Left lung (tissue), 10 donors: ENCODE data around the gene MAST2. TPM values are rescaled to one million over a fixed set of nuclear protein-coding genes. Genes with fewer than 3 reads are reported as not detected.

Experiments used
- ATAC-seq: fragments of 200-7000 bp; cut with Tn5 transposase; one replicate; pipeline ENCODE4 v1.9.1; 2020; ENCODE audit warnings: moderate library complexity
- DNase-seq, 4 donors: peaks; one replicate each; pipeline ENCODE4 v3.0.0-alpha.2; 2013 to 2020
- H3K27ac ChIP-seq, 2 donors: fragments of 200-600 bp; sonication (generic) in 1 of 2; one replicate each; pipeline versions ENCODE4 v1.5.0 to v1.8.0; 2020 to 2021
- H3K27me3 ChIP-seq, 2 donors: fragments of 200-600 bp; sonication (generic) in 1 of 2; one replicate each; pipeline versions ENCODE4 v1.5.0 to v1.8.0; 2020 to 2021
- H3K36me3 ChIP-seq, 2 donors: fragments of 200-600 bp; sonication (generic) in 1 of 2; one replicate each; pipeline versions ENCODE4 v1.5.0 to v1.8.0; 2020 to 2021
- H3K4me1 ChIP-seq, 2 donors: fragments of 200-600 bp; one replicate each; pipeline ENCODE4 v1.8.0; 2021
- H3K4me3 ChIP-seq, 2 donors: fragments of 200-600 bp; sonication (generic) in 1 of 2; one replicate each; pipeline versions ENCODE4 v1.5.0 to v1.8.0; 2020 to 2021; ENCODE audit warnings: mild to moderate bottlenecking in 1 of 2
- H3K9me3 ChIP-seq, 2 donors: fragments of 200-600 bp; sonication (generic) in 1 of 2; one replicate each; pipeline versions ENCODE4 v1.5.0 to v1.8.0; 2020 to 2021
- CTCF ChIP-seq, 2 donors: fragments of 200-600 bp; sonication (generic) in 1 of 2; IDR thresholded peaks; one replicate each; pipeline versions ENCODE4 v1.5.0 to v1.8.0; 2021; ENCODE audit warnings: antibody characterized with exemption in 2 of 2
- intact Hi-C, 2 donors: fragments of 100-400 bp; cut with DNase I; formaldehyde crosslinking; loops; one replicate each; pipeline versions ENCODE4 v1.11.2 to v1.14.2; 2022
- polyA plus RNA-seq, 6 donors: library from polyadenylated mRNA; unstranded; fragments of 120-200 nt; gene quantifications; one replicate each; pipeline ENCODE4 v1.2.1, GENCODE V29; 2013; ENCODE audit not compliant: insufficient read length in 6 of 6
- total RNA-seq, 2 donors: library from RNA; stranded (reverse); fragmentation: NEBNext Ultra II Directional; extraction: Animal tissue kit (Norgen Biotek cat#: 25700); gene quantifications; one replicate each; pipeline ENCODE4 v1.2.1, GENCODE V29; 2021
- donor health status: DM: no; HTN: yes; CAD: no.
- donor health status: DM: no; HTN: no; CAD: no.

MAST2 gene
- total and polyA plus RNA-seq, 8 donors: 27.3 to 74.4 (median 64.9) TPM

DNA sequence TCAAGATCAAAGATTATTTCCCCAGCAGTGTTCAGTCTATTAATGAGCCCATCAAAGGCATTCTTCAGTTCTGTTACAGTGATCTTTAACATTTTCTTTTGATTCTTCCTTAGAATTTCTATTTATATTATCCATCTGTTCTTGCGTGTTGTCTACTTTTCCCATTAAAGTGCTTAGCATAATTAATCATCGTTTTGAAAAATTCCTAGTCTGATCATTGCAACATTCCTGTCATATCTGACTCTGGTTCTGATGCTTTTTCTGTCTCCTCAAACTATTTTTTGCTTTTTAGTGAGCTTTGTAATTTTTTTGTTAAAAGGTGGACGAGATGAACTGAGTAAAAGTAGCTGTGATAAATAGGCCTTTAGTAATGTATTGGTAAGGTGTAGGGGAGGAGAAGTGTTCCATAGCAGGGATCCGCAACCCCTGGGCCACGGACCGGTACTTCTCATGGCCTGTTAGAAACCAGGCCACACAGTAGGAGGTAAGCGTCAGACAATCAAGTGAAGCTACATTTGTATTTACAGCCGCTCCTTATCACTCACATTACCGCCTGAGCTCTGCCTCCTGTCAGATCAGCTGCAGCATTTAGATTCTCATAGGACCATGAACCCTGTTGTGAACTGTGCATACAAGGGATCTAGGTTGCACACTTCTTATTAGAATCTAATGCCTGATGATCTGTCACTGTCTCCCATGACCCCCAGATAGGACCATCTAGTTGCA is 165.7 kb downstream of the MAST2 start:
- ATAC-seq (no peak), DNase-seq (no peak)
- Histone ChIP-seq H3K9me3 (no peaks in the 10 kb centered on the region), H3K4me3 (no peak overlapping the region), H3K36me3 (peaks cover 0 to 7% of the 10 kb centered on the region in 2 donors), H3K27ac (no peak overlapping the region), H3K27me3 (no peaks in the 10 kb centered on the region), H3K4me1 (no peaks in the 10 kb centered on the region)
- TF ChIP-seq CTCF (IDR thresholded peaks at IDR 0.05): no peak
- intact Hi-C loops: no loop called here

- Histone ChIP-seq H3K27ac (no peak overlapping the region), H3K9me3 (no peaks in the 10 kb centered on the region), H3K4me1 (no peaks in the 10 kb centered on the region), H3K27me3 (no peaks in the 10 kb centered on the region), H3K4me3 (no peak overlapping the region), H3K36me3 (peaks cover 0 to 7% of the 10 kb centered on the region in 2 donors)
- intact Hi-C loops: no loop called here
- ATAC-seq: no peak
- DNase-seq: no peak
- TF ChIP-seq CTCF (IDR thresholded peaks at IDR 0.05): no peak
These were observed 166.5 kb downstream of the MAST2 start for GRCh38 chr1:45969866-45970265.

DNA sequence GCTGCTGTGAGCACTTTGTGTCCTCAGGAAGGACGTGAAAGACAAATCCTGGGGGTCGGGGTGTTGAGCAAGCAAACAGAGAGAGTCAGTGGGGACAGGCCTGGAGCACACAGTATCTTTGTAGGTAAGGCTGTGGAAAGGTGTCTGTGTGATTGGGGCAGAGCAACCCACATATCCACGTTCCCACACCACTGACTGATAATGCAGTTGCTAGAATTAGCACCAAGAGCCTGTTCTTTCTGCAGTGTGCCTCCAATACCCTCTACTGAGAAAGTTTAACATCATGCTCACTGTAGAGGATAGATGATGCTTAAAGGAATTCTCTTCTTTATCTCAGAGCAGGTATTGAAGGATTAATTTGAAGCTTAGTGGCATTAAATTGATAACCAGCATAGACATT is 167.9 kb downstream of the MAST2 start:
- no peak for DNase-seq
- H3K9me3 ChIP-seq: no peaks in the 10 kb centered on the region
- no peak for ATAC-seq
- H3K4me1 ChIP-seq: no peaks in the 10 kb centered on the region
- no peak for TF ChIP-seq CTCF (IDR thresholded peaks at IDR 0.05)
- no peaks in the 10 kb centered on the region for H3K27me3 ChIP-seq
- H3K4me3 ChIP-seq: no peak overlapping the region
- H3K36me3 ChIP-seq: peaks cover 0 to 7% of the 10 kb centered on the region in 2 donors
- intact Hi-C loops: no loop called here
- H3K27ac ChIP-seq: no peak overlapping the region

DNA sequence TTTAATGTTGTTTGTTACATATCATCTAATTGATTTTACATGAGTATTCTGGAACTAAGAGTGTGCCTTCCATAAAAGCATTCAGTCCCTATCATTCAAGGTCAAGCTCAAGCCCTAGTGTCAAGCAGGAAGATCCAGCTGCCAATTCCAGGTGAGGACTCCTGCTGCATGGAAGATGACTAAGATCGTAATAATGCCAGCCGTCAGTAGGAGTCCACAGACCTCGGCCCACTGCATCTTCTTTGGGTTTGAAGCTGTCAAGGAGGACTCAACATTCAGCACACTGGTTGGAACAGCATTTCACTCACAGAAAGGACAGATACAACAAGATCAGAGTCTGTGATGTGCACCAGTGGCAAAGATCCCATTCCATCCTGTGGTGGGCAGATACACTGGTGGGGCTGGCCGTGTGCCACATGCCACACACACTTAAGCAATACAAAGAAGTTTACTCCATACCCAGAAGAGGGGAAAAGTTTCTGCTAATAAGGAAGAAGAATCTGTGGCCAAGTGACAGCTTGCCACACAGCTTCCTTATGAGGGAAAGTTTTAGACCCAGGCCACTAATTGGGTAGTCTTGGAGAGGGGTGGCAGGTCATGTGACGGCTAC is 168.6 kb downstream of the MAST2 start:
- Histone ChIP-seq H3K36me3 (peaks cover 0 to 7% of the 10 kb centered on the region in 2 donors), H3K9me3 (no peaks in the 10 kb centered on the region), H3K4me1 (no peaks in the 10 kb centered on the region), H3K4me3 (no peak overlapping the region), H3K27ac (no peak overlapping the region), H3K27me3 (no peaks in the 10 kb centered on the region)
- DNase-seq (no peak), ATAC-seq (no peak)
- intact Hi-C loops: no loop called here
- TF ChIP-seq CTCF (IDR thresholded peaks at IDR 0.05): no peak

- peaks cover 0 to 7% of the 10 kb centered on the region in 2 donors for H3K36me3 ChIP-seq
- no peaks in the 10 kb centered on the region for H3K4me1 ChIP-seq
- no peak for TF ChIP-seq CTCF (IDR thresholded peaks at IDR 0.05)
- ATAC-seq (no peak), DNase-seq (no peak)
- intact Hi-C loops: no loop called here
- no peak overlapping the region for H3K27ac ChIP-seq
- no peaks in the 10 kb centered on the region for H3K9me3 ChIP-seq
- H3K4me3 ChIP-seq: no peak overlapping the region
- no peaks in the 10 kb centered on the region for H3K27me3 ChIP-seq
These were observed 169.2 kb downstream of the MAST2 start for GRCh38 chr1:45972621-45973020.
